CD8-positive, alpha-beta memory T cell (primary cell): ENCODE results near the gene DHX58. TPM values are rescaled to one million over a fixed set of nuclear protein-coding genes. Genes with fewer than 3 reads are reported as not detected.

Source experiments
- CTCF ChIA-PET: fragments of 350-600 bp; sonication (Branson Sonifier 250); formaldehyde crosslinking; loops from one replicate; lab custom pipeline; 2021; ENCODE audit warnings: antibody characterized with exemption; lab: Charles Lee
- POLR2A ChIA-PET: fragments of 350-600 bp; sonication (Branson Sonifier 250); formaldehyde crosslinking; loops from one replicate; lab custom pipeline; 2021; ENCODE audit warnings: antibody characterized with exemption; lab: Charles Lee
- DNase-seq, 5 donors: peaks; one replicate each; pipeline versions ENCODE4 v3.0.0 to v3.0.0-alpha.2; 2020 to 2022; ENCODE audit warnings: mixed read lengths in 1 of 5
- H3K27ac ChIP-seq: one replicate; pipeline ENCODE4 v1.7.0; 2013; ENCODE audit warnings: low read depth, mild to moderate bottlenecking, low read length, moderate library complexity
- H3K27me3 ChIP-seq: 2 replicates; pipeline ENCODE4 v1.7.0; 2013; ENCODE audit warnings: low read length, mild to moderate bottlenecking; ENCODE audit not compliant: insufficient read depth, poor library complexity, severe bottlenecking
- H3K36me3 ChIP-seq: 2 replicates; pipeline ENCODE4 v1.7.0; 2013; ENCODE audit warnings: mild to moderate bottlenecking, low read length, moderate library complexity; ENCODE audit not compliant: insufficient read depth
- H3K4me1 ChIP-seq: 2 replicates; pipeline ENCODE4 v1.7.0; 2013; ENCODE audit warnings: mild to moderate bottlenecking, low read length, moderate library complexity; ENCODE audit not compliant: insufficient read depth
- H3K4me3 ChIP-seq: 2 replicates; pipeline ENCODE4 v1.7.0; 2013; ENCODE audit warnings: mild to moderate bottlenecking, low read length
- H3K9me3 ChIP-seq: 2 replicates; pipeline ENCODE4 v1.7.0; 2013; ENCODE audit warnings: mild to moderate bottlenecking, low read length
- H3K27ac Mint-ChIP-seq, 8 donors: one replicate each; pipeline ENCODE4 v1.8.0; 2020 to 2021; ENCODE audit warnings: mixed read lengths in 8 of 8, mild to moderate bottlenecking in 6 of 8, inconsistent platforms in 3 of 8, moderate library complexity in 3 of 8
- H3K27me3 Mint-ChIP-seq, 2 donors: one replicate each; pipeline ENCODE4 v1.8.0; 2020 to 2021; ENCODE audit warnings: mixed read lengths in 2 of 2, mild to moderate bottlenecking in 1 of 2, moderate library complexity in 1 of 2
- H3K36me3 Mint-ChIP-seq, 3 donors: one replicate each; pipeline ENCODE4 v1.8.0; 2020 to 2021; ENCODE audit warnings: mixed read lengths in 3 of 3, inconsistent platforms in 1 of 3, mild to moderate bottlenecking in 1 of 3
- H3K4me1 Mint-ChIP-seq, 3 donors: one replicate each; pipeline ENCODE4 v1.8.0; 2020 to 2021; ENCODE audit warnings: mixed read lengths in 3 of 3, inconsistent platforms in 1 of 3, mild to moderate bottlenecking in 1 of 3
- H3K4me3 Mint-ChIP-seq, 7 donors: one replicate each; pipeline ENCODE4 v1.8.0; 2020 to 2021; ENCODE audit warnings: mixed read lengths in 7 of 7, mild to moderate bottlenecking in 6 of 7, moderate library complexity in 4 of 7, inconsistent platforms in 2 of 7
- H3K9me3 Mint-ChIP-seq, 5 donors: one replicate each; pipeline ENCODE4 v1.8.0; 2020 to 2022; ENCODE audit warnings: mixed read lengths in 5 of 5, mild to moderate bottlenecking in 3 of 5, moderate library complexity in 2 of 5, inconsistent platforms in 1 of 5
- polyA plus RNA-seq: library from polyadenylated mRNA; unstranded; fragments of 300-500 nt; fragmentation: Illumina TruSeq; gene quantifications from one replicate; pipeline ENCODE4 v1.2.3, GENCODE V29; 2021
- total RNA-seq, 2 experiments: library from RNA; stranded (reverse); gene quantifications; one replicate each; pipeline ENCODE4 v1.2.3, GENCODE V29; 2021

DHX58 gene
- total and polyA plus RNA-seq, 3 experiments from 2014 or later = 8.1 to 10.7 (median 9.7) TPM

GRCh38 chr17:42061646-42062487 is 50.6 kb downstream of the DHX58 start:
- Histone ChIP-seq H3K9me3 (no peaks in the 10 kb centered on the region), H3K27me3 (no peaks in the 10 kb centered on the region), H3K36me3 (no peaks in the 10 kb centered on the region), H3K27ac (no peak overlapping the region), H3K4me3 (no peak overlapping the region), H3K4me1 (peaks cover 12% of the 10 kb centered on the region)
- Mint-ChIP-seq H3K27ac (peak overlapping the region in 1 of 8 donors; percentile 63), H3K4me1 (peaks cover 5 to 9% (median 9%) of the 10 kb centered on the region in 3 donors), H3K9me3 (no peaks in the 10 kb centered on the region), H3K27me3 (peaks cover 12 to 21% of the 10 kb centered on the region in 2 donors), H3K4me3 (no peak overlapping the region), H3K36me3 (no peaks in the 10 kb centered on the region)
- CTCF ChIA-PET = interaction anchor here (1.6 kb wide), 1 partner anchor 36 kb away, joined by 7 read pairs; no protein-coding TSS in a partner anchor
- POLR2A ChIA-PET = no interaction called here
- DNase-seq = no peak

DNA sequence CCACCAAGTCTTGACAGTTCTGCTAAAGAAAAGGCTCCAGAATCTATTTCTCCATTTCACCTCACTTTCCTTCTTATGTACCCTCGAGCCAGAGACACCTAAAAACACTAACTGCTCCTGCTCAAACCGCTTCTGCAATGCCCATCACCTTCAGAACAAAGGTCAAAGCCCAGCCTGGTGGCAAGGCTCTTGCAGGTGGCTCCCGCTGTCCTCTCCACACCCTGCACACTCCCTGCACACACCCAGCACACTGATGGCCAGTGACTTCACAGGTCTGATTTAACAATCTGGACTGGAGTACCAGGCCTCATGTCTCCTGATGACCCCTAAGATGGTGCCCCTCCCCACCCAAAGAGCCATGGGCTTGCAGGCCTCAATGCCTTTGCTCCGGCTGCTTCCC is 52.3 kb downstream of the DHX58 start:
- ChIA-PET CTCF (no interaction called here), POLR2A (no interaction called here)
- Histone ChIP-seq H3K4me3 (no peak overlapping the region), H3K9me3 (no peaks in the 10 kb centered on the region), H3K4me1 (peaks cover 12% of the 10 kb centered on the region), H3K36me3 (no peaks in the 10 kb centered on the region), H3K27me3 (no peaks in the 10 kb centered on the region), H3K27ac (no peak overlapping the region)
- Mint-ChIP-seq H3K9me3 (no peaks in the 10 kb centered on the region), H3K27ac (no peak overlapping the region), H3K27me3 (peaks cover 21 to 25% of the 10 kb centered on the region in 2 donors), H3K4me1 (peaks cover 5 to 9% (median 9%) of the 10 kb centered on the region in 3 donors), H3K4me3 (no peak overlapping the region), H3K36me3 (no peaks in the 10 kb centered on the region)
- no peak for DNase-seq

DNA sequence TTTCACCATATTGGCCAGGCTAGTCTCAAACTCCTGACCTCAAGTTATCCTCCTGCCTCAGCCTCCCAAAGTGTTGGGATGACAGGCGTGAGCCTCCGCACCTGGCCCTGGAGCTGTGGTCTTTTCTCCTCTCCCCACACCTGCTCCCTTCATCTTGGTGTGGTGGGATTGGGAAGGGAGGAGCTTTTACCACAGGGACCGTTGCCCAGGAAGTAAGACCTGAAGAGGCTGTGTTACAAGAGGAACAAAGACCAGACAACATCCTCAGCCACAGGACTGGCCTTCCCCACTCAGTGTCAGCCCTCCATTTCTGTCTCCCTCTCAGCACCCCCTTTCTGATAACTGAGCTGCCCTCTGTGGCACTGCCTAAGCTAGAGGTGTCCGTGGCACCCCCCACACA is 52.7 kb downstream of the DHX58 start:
- no peaks in the 10 kb centered on the region for H3K9me3 ChIP-seq
- Mint-ChIP-seq H3K27ac (no peak overlapping the region), H3K4me1 (peaks cover 5 to 9% (median 9%) of the 10 kb centered on the region in 3 donors), H3K9me3 (no peaks in the 10 kb centered on the region), H3K27me3 (peaks cover 23 to 29% of the 10 kb centered on the region in 2 donors), H3K36me3 (no peaks in the 10 kb centered on the region), H3K4me3 (no peak overlapping the region)
- H3K4me3 ChIP-seq = no peak overlapping the region
- ChIA-PET POLR2A (no interaction called here), CTCF (interaction anchor here (1.5 kb wide), 1 partner anchor 98 kb away, joined by 5 read pairs; no protein-coding TSS in a partner anchor)
- no peak overlapping the region for H3K27ac ChIP-seq
- peaks cover 12% of the 10 kb centered on the region for H3K4me1 ChIP-seq
- H3K36me3 ChIP-seq = no peaks in the 10 kb centered on the region
- DNase-seq = no peak
- H3K27me3 ChIP-seq = no peaks in the 10 kb centered on the region

GRCh38 chr17:42058063-42058462 is 54.5 kb downstream of the DHX58 start:
- ChIA-PET CTCF (interaction anchor here (1.0 to 1.5 kb wide), 2 partner anchors 10 to 96 kb away, joined by 3 to 5 read pairs; no protein-coding TSS in a partner anchor), POLR2A (interaction anchor here (0.6 kb wide), 1 partner anchor 12 kb away, joined by 6 read pairs; no protein-coding TSS in a partner anchor)
- no peak overlapping the region for H3K27ac Mint-ChIP-seq
- no peaks in the 10 kb centered on the region for H3K36me3 ChIP-seq
- H3K27ac ChIP-seq = no peak overlapping the region
- H3K4me3 ChIP-seq = no peak overlapping the region
- H3K4me1 ChIP-seq = peaks cover 2% of the 10 kb centered on the region
- no peak for DNase-seq
- peaks cover 25 to 42% of the 10 kb centered on the region in 2 donors for H3K27me3 Mint-ChIP-seq
- no peaks in the 10 kb centered on the region for H3K9me3 Mint-ChIP-seq
- no peaks in the 10 kb centered on the region for H3K9me3 ChIP-seq
- no peaks in the 10 kb centered on the region for H3K4me1 Mint-ChIP-seq
- H3K36me3 Mint-ChIP-seq = no peaks in the 10 kb centered on the region
- no peak overlapping the region for H3K4me3 Mint-ChIP-seq
- H3K27me3 ChIP-seq = peaks cover 1% of the 10 kb centered on the region

DNA sequence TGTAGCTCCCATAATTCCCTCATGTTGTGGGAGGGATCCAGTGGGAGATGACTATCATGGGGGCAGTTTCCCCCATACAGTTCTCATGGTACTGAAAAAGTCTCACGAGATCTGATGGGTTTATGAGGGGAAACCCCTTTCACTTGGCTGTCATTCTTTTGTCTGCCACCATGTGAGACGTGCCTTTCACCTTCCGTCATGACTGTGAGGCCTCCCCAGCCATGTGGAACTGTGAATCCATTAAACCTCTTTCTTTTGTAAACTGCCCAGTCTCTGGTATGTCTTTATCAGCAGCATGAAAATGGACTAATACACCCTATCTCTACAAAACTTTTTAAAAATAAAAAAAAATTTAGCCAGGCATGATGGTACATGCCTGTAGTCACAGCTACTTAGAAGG is 55.9 kb downstream of the DHX58 start:
- H3K4me1 Mint-ChIP-seq = no peaks in the 10 kb centered on the region
- no peak overlapping the region for H3K27ac Mint-ChIP-seq
- no peaks in the 10 kb centered on the region for H3K9me3 Mint-ChIP-seq
- H3K4me3 Mint-ChIP-seq = no peak overlapping the region
- Histone ChIP-seq H3K36me3 (no peaks in the 10 kb centered on the region), H3K9me3 (no peaks in the 10 kb centered on the region), H3K27ac (no peak overlapping the region), H3K4me1 (no peaks in the 10 kb centered on the region), H3K4me3 (no peak overlapping the region), H3K27me3 (peaks cover 9% of the 10 kb centered on the region)
- CTCF ChIA-PET = no interaction called here
- no peaks in the 10 kb centered on the region for H3K36me3 Mint-ChIP-seq
- peaks cover 24 to 53% of the 10 kb centered on the region in 2 donors for H3K27me3 Mint-ChIP-seq
- DNase-seq = no peak
- POLR2A ChIA-PET = no interaction called here

GRCh38 chr17:42055496-42055895 is 57.0 kb downstream of the DHX58 start:
- no peaks in the 10 kb centered on the region for H3K9me3 ChIP-seq
- DNase-seq = no peak
- H3K36me3 ChIP-seq = no peaks in the 10 kb centered on the region
- Mint-ChIP-seq H3K27ac (peak overlapping the region in 1 of 8 donors; percentile 79), H3K4me1 (peaks cover 3 to 6% (median 6%) of the 10 kb centered on the region in 3 donors), H3K9me3 (no peaks in the 10 kb centered on the region), H3K4me3 (no peak overlapping the region), H3K27me3 (peaks cover 32 to 62% of the 10 kb centered on the region in 2 donors), H3K36me3 (no peaks in the 10 kb centered on the region)
- H3K27me3 ChIP-seq = peaks cover 17% of the 10 kb centered on the region
- ChIA-PET CTCF (interaction anchor here (1.3 kb wide), 1 partner anchor 10 kb away, joined by 4 read pairs; no protein-coding TSS in a partner anchor), POLR2A (no interaction called here)
- no peak overlapping the region for H3K27ac ChIP-seq
- H3K4me3 ChIP-seq = no peak overlapping the region
- H3K4me1 ChIP-seq = peaks cover 7% of the 10 kb centered on the region

GRCh38 chr17:42055027-42055426 is 57.5 kb downstream of the DHX58 start:
- ChIA-PET POLR2A (no interaction called here), CTCF (interaction anchor here (1.3 kb wide), 1 partner anchor 9 kb away, joined by 4 read pairs; no protein-coding TSS in a partner anchor)
- peaks cover 31 to 62% of the 10 kb centered on the region in 2 donors for H3K27me3 Mint-ChIP-seq
- no peaks in the 10 kb centered on the region for H3K36me3 Mint-ChIP-seq
- DNase-seq = no peak
- H3K4me3 Mint-ChIP-seq = no peak overlapping the region
- H3K27ac Mint-ChIP-seq = no peak overlapping the region
- Histone ChIP-seq H3K27ac (no peak overlapping the region), H3K27me3 (peaks cover 17% of the 10 kb centered on the region), H3K4me3 (no peak overlapping the region), H3K4me1 (peaks cover 7% of the 10 kb centered on the region), H3K36me3 (no peaks in the 10 kb centered on the region), H3K9me3 (no peaks in the 10 kb centered on the region)
- H3K4me1 Mint-ChIP-seq = peaks cover 5 to 7% (median 6%) of the 10 kb centered on the region in 3 donors
- no peaks in the 10 kb centered on the region for H3K9me3 Mint-ChIP-seq
